K562 (cell line): ENCODE results near the gene HCN3. TPM values are rescaled to one million over a fixed set of nuclear protein-coding genes. Genes with fewer than 3 reads are reported as not detected.
A peak's percentile ranks its signal among the peaks of the same experiment; 100 is the strongest.

Source experiments
- ATF4 ChIP-seq: fragments of 450-650 bp; formaldehyde crosslinking; IDR thresholded peaks from 2 replicates; pipeline ENCODE4 v1.4.0; 2022; ENCODE audit warnings: mild to moderate bottlenecking, moderate library complexity
- DPF2 ChIP-seq: fragments of 450-650 bp; IDR thresholded peaks from 2 replicates; pipeline ENCODE4 v1.6.1; 2016
- GABPA ChIP-seq: fragments of 200-800 bp; sonication (Bioruptor generic); conservative IDR thresholded peaks from 2 replicates; pipeline ENCODE4 v1.6.1; 2016; ENCODE audit warnings: low read depth, missing genetic modification characterization, missing compliant biosample characterization
- HBP1 ChIP-seq: fragments of 450-650 bp; formaldehyde crosslinking; IDR thresholded peaks from 2 replicates; pipeline ENCODE4 v1.4.0; 2022; ENCODE audit warnings: missing genetic modification characterization
- MCM2 ChIP-seq: fragments of 450-650 bp; IDR thresholded peaks from 2 replicates; pipeline ENCODE4 v1.6.1; 2017; ENCODE audit warnings: low read depth, mild to moderate bottlenecking
- NCOA4 ChIP-seq: fragments of 450-650 bp; IDR thresholded peaks from 2 replicates; pipeline ENCODE4 v1.6.1; 2018; ENCODE audit warnings: mild to moderate bottlenecking; ENCODE audit not compliant: partially characterized antibody
- PCBP2 ChIP-seq: fragments of 200-400 bp; formaldehyde crosslinking; IDR thresholded peaks from 2 replicates; pipeline ENCODE4 v1.6.1; 2018; ENCODE audit warnings: low read length, low read depth, mild to moderate bottlenecking, moderate library complexity; ENCODE audit not compliant: poor library complexity, severe bottlenecking
- PHTF2 ChIP-seq: fragments of 250-450 bp; sonication (Bioruptor Pico); IDR thresholded peaks from 2 replicates; pipeline ENCODE4 v1.5.0; 2021; ENCODE audit warnings: mild to moderate bottlenecking
- RBM39 ChIP-seq: fragments of 200-400 bp; formaldehyde crosslinking; optimal IDR thresholded peaks from 2 replicates; pipeline ENCODE3; 2018; ENCODE audit warnings: low read depth, low read length
- RERE ChIP-seq: sonication (generic); formaldehyde crosslinking; IDR thresholded peaks from 2 replicates; pipeline ENCODE4 v1.8.0; 2023; ENCODE audit warnings: missing genetic modification reagents, mild to moderate bottlenecking, borderline replicate concordance
- RNF2 ChIP-seq: sonication (generic); IDR thresholded peaks from 2 replicates; pipeline ENCODE4 v1.6.1; 2016
- SMARCE1 ChIP-seq: fragments of 450-650 bp; IDR thresholded peaks from 2 replicates; pipeline ENCODE4 v1.7.1; 2016; ENCODE audit warnings: mild to moderate bottlenecking
- SOX6 ChIP-seq: fragments of 450-650 bp; IDR thresholded peaks from 2 replicates; pipeline ENCODE4 v1.6.1; 2014; ENCODE audit warnings: mild to moderate bottlenecking
- ZFP1 ChIP-seq: fragments of 450-650 bp; formaldehyde crosslinking; IDR thresholded peaks from 2 replicates; pipeline ENCODE4 v1.4.0; 2020; ENCODE audit warnings: mild to moderate bottlenecking, mixed read lengths
- ZNF512 ChIP-seq: IDR thresholded peaks from 2 replicates; pipeline ENCODE4 v1.6.1; 2016; ENCODE audit warnings: missing genetic modification characterization, missing compliant biosample characterization
- ZNF639 ChIP-seq, 2 experiments: fragments of 200-800 bp in 1 of 2; sonication (Bioruptor generic) in 1 of 2; sonication (generic) in 1 of 2; formaldehyde crosslinking in 1 of 2; IDR thresholded peaks in 1 of 2; conservative IDR thresholded peaks in 1 of 2; 2 replicates each; pipeline versions ENCODE4 v1.5.0 to v1.6.1; 2016 to 2020; ENCODE audit warnings: missing compliant biosample characterization in 1 of 2, missing genetic modification characterization in 1 of 2, missing genetic modification reagents in 1 of 2
- ZNF79 ChIP-seq: fragments of 250-450 bp; sonication (Bioruptor Pico); IDR thresholded peaks from 2 replicates; pipeline ENCODE4 v1.4.0; 2020; ENCODE audit warnings: low read depth, mild to moderate bottlenecking, moderate library complexity
- polyA plus RNA-seq, 8 experiments: library from polyadenylated mRNA; depleted of rRNA in 4 of 8; stranded (reverse) in 5 of 8; unstranded in 3 of 8; fragments of >200 nt; fragmentation: Nextera tagmentation in 2 of 8; fragmentation: Illumina TruSeq in 1 of 8; extraction: Ambion mirVana in 2 of 8; extraction: Trizol in 1 of 8; gene quantifications; 2 replicates each; pipeline versions ENCODE4 v1.2.1 to v1.2.3, GENCODE V29; 2011 to 2014; ENCODE audit warnings: inconsistent platforms in 1 of 8, missing spikeins in 1 of 8
- total RNA-seq, 7 experiments: library from RNA; depleted of rRNA in 6 of 7; stranded (reverse); fragments of >200 nt in 6 of 7; fragmentation: Illumina TruSeq in 2 of 7; extraction: Trizol in 2 of 7; gene quantifications; 2 replicates each; pipeline versions ENCODE4 v1.2.1 to v1.2.3, GENCODE V29; 2011 to 2021; ENCODE audit warnings: low replicate concordance in 1 of 7

The HCN3 gene
- total and polyA plus RNA-seq, 9 of the 15 experiments (the other 6 are each of a cell fraction or from before 2014, with no cell fraction given) = 0.91 to 9.7 (median 3.9) TPM

GRCh38 chr1:155255243-155256007, 21.8 kb upstream of the HCN3 start, which contains the start of gene ENTREP3 (continued):
- TF ChIP-seq HBP1 (CRISPR knock-in tag) (no peak), RNF2 (no peak; the same call in 1 of the 2 replicates), DPF2 (no peak), RBM39 (no peak), ATF4 (CRISPR knock-in tag) (no peak; the same call in 1 of the 2 replicates), PCBP2 (no peak), PHTF2 (CRISPR knock-in tag) (no peak), NCOA4 (no peak), ZFP1 (CRISPR knock-in tag) (no peak), RERE (CRISPR knock-in tag) (no peak), ZNF79 (no peak), ZNF639 (CRISPR knock-in tag; conservative IDR thresholded peaks at IDR 0.05 in 1 of 2, IDR thresholded peaks at IDR 0.05 in 1 of 2) (no peak), MCM2 (no peak), GABPA (tag) (peak; percentile 63), ZNF512 (tag) (no peak), SMARCE1 (no peak), SOX6 (peak; percentile 24; the same call in 1 of the 2 replicates)
